Neural cell (in vitro differentiated cells): ENCODE results near the gene ADSL. TPM values are rescaled to one million over a fixed set of nuclear protein-coding genes. Genes with fewer than 3 reads are reported as not detected.

Experiments used
- H2AFZ ChIP-seq: fragments of 200-600, 300-800 bp; sonication (generic), shearing (Covaris generic); 2 replicates; pipeline ENCODE4 v1.6.0; 2014; ENCODE audit warnings: low read depth, mild to moderate bottlenecking, antibody characterized with exemption, low read length, moderate library complexity
- H3F3A ChIP-seq: fragments of 200-600 bp; shearing (Covaris generic); 2 replicates; pipeline ENCODE4 v1.6.1; 2016; ENCODE audit warnings: mild to moderate bottlenecking, moderate library complexity, mixed read lengths, antibody characterized with exemption, low read length; ENCODE audit not compliant: insufficient read depth, poor library complexity, severe bottlenecking
- H3K27ac ChIP-seq: fragments of 200-600, 300-800 bp; sonication (generic), shearing (Covaris generic); 2 replicates; pipeline ENCODE4 v1.5.1; 2014; ENCODE audit warnings: mild to moderate bottlenecking, low read length, moderate library complexity
- H3K27me3 ChIP-seq: fragments of 300-800, 200-600 bp; sonication (generic), shearing (Covaris generic); 2 replicates; pipeline ENCODE4 v1.6.0; 2014; ENCODE audit warnings: mild to moderate bottlenecking, low read depth, low read length, moderate library complexity; ENCODE audit not compliant: insufficient read depth
- H3K36me3 ChIP-seq: fragments of 300-800, 200-600 bp; sonication (generic), shearing (Covaris generic); 2 replicates; pipeline ENCODE4 v1.5.1; 2014; ENCODE audit warnings: mild to moderate bottlenecking, antibody characterized with exemption, low read length, moderate library complexity; ENCODE audit not compliant: insufficient read depth
- H3K4me2 ChIP-seq: fragments of 300-800, 200-600 bp; sonication (generic), shearing (Covaris generic); 2 replicates; pipeline ENCODE4 v1.6.0; 2014; ENCODE audit warnings: mild to moderate bottlenecking, low read length
- H3K4me3 ChIP-seq: fragments of 300-800, 200-600 bp; sonication (generic), shearing (Covaris generic); 2 replicates; pipeline ENCODE4 v1.5.1; 2014; ENCODE audit warnings: mild to moderate bottlenecking, low read length, moderate library complexity
- H3K79me2 ChIP-seq: fragments of 200-600 bp; shearing (Covaris generic); replicated peaks from 2 replicates; pipeline ENCODE4 v1.6.0; 2014; ENCODE audit warnings: mild to moderate bottlenecking, low read length, moderate library complexity; ENCODE audit not compliant: insufficient read depth
- H3K9ac ChIP-seq: fragments of 300-800, 200-600 bp; sonication (generic), shearing (Covaris generic); 2 replicates; pipeline ENCODE4 v1.6.1; 2016; ENCODE audit warnings: mild to moderate bottlenecking, low read length, mixed read lengths
- H3K9me2 ChIP-seq: fragments of 200-600 bp; shearing (Covaris generic); 2 replicates; pipeline ENCODE4 v1.6.1; 2016; ENCODE audit warnings: mild to moderate bottlenecking, low read length, mixed read lengths; ENCODE audit not compliant: insufficient read depth
- H3K9me3 ChIP-seq: fragments of 200-600, 300-800 bp; sonication (generic), shearing (Covaris generic); 2 replicates; pipeline ENCODE4 v1.6.1; 2016; ENCODE audit warnings: mild to moderate bottlenecking, mixed run types, low read length, moderate library complexity, mixed read lengths
- H4K20me1 ChIP-seq: fragments of 200-600 bp; shearing (Covaris generic); 2 replicates; pipeline ENCODE4 v1.6.1; 2016; ENCODE audit warnings: mild to moderate bottlenecking, mixed run types; ENCODE audit not compliant: insufficient read depth
- CTCF ChIP-seq: fragments of 450-650 bp; IDR thresholded peaks from 2 replicates; pipeline ENCODE4 v1.5.1; 2014; ENCODE audit warnings: antibody characterized with exemption, mild to moderate bottlenecking, moderate library complexity; ENCODE audit not compliant: poor library complexity, severe bottlenecking
- EP300 ChIP-seq: fragments of 450-650 bp; conservative IDR thresholded peaks from 2 replicates; pipeline ENCODE4 v1.6.1; 2014; ENCODE audit warnings: antibody characterized with exemption, mild to moderate bottlenecking, moderate library complexity; ENCODE audit not compliant: poor library complexity, severe bottlenecking
- EZH2 ChIP-seq: fragments of 200-600, 300-800 bp; shearing (Covaris generic), sonication (generic); IDR thresholded peaks from 2 replicates; pipeline ENCODE4 v1.6.1; 2014; ENCODE audit warnings: antibody characterized with exemption, low read length, borderline replicate concordance, mild to moderate bottlenecking; ENCODE audit not compliant: insufficient read depth, poor library complexity, severe bottlenecking
- MXI1 ChIP-seq: fragments of 450-650 bp; conservative IDR thresholded peaks from 2 replicates; pipeline ENCODE4 v1.6.1; 2014; ENCODE audit warnings: antibody characterized with exemption, mild to moderate bottlenecking; ENCODE audit not compliant: poor library complexity, severe bottlenecking
- POLR2AphosphoS5 ChIP-seq: IDR thresholded peaks from 2 replicates; pipeline ENCODE4 v1.6.1; 2012
- RAD21 ChIP-seq: fragments of 450-650 bp; conservative IDR thresholded peaks from 2 replicates; pipeline ENCODE4 v1.6.1; 2014; ENCODE audit warnings: antibody characterized with exemption, mild to moderate bottlenecking, moderate library complexity
- REST ChIP-seq: IDR thresholded peaks from 2 replicates; pipeline ENCODE4 v1.6.1; 2012; ENCODE audit warnings: borderline replicate concordance
- SMC3 ChIP-seq: fragments of 450-650 bp; conservative IDR thresholded peaks from 2 replicates; pipeline ENCODE4 v1.6.1; 2014; ENCODE audit warnings: antibody characterized with exemption, mild to moderate bottlenecking, moderate library complexity; ENCODE audit not compliant: poor library complexity
- TAF1 ChIP-seq: IDR thresholded peaks from 2 replicates; pipeline ENCODE4 v1.6.1; 2012; ENCODE audit warnings: low read depth
- polyA plus RNA-seq: library from polyadenylated mRNA; depleted of rRNA; stranded (reverse); fragments of >200 nt; gene quantifications from 2 replicates; pipeline ENCODE4 v1.2.3, GENCODE V29; 2014

The ADSL gene
- polyA plus RNA-seq, 1 donor from 2014 or later: 112 TPM

- H3K9me2 ChIP-seq: no peaks in the 10 kb centered on the region
- no peak overlapping the region for H3K9ac ChIP-seq
- H3K79me2 ChIP-seq: no peaks in the 10 kb centered on the region
- no peak overlapping the region for H3K4me3 ChIP-seq
- no peaks in the 10 kb centered on the region for H3K9me3 ChIP-seq
- no peaks in the 10 kb centered on the region for H3K27me3 ChIP-seq
- H4K20me1 ChIP-seq: no peaks in the 10 kb centered on the region
- H3K27ac ChIP-seq: no peak overlapping the region
- peaks cover 6% of the 10 kb centered on the region for H3K36me3 ChIP-seq
- no peaks in the 10 kb centered on the region for H3F3A ChIP-seq
- H2AFZ ChIP-seq: no peak overlapping the region
- no peak overlapping the region for H3K4me2 ChIP-seq
- TF ChIP-seq CTCF (no peak), POLR2AphosphoS5 (no peak)
These were observed 21.0 kb upstream of the ADSL start for GRCh38 chr22:40325315-40325714.

GRCh38 chr22:40326905-40327735 is 19.2 kb upstream of the ADSL start:
- Histone ChIP-seq H4K20me1 (no peaks in the 10 kb centered on the region), H3K27me3 (no peaks in the 10 kb centered on the region), H3K27ac (no peak overlapping the region), H3K9me2 (no peaks in the 10 kb centered on the region), H2AFZ (no peak overlapping the region), H3K9ac (no peak overlapping the region), H3K9me3 (no peaks in the 10 kb centered on the region), H3F3A (no peaks in the 10 kb centered on the region), H3K36me3 (no peaks in the 10 kb centered on the region), H3K4me2 (no peak overlapping the region), H3K79me2 (no peaks in the 10 kb centered on the region), H3K4me3 (no peak overlapping the region)
- TF ChIP-seq TAF1 (no peak), RAD21 (no peak), EZH2 (no peak), SMC3 (no peak), POLR2AphosphoS5 (no peak), REST (no peak), EP300 (no peak), MXI1 (no peak), CTCF (no peak)
